ENCODE results near the gene CELF4.

DNA sequence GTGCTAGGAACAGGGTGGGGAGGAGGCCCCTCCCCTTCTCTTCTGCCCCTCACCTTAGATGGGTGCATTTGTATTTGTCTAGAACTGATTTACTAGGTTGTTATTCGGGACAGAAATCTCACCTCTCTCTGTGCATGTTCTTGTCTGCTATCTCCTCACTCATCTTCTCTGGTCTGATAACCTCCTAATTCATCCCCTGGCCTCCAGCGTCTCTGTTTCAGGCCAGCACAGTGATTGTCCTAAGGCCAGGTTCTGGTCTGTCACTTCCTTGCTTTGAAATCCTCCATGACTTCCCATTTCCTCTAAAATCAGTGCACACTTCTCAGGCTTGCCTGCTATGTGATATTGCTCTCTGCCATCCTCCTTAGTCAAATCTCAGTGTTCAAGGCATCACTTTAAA, 58.4 kb downstream of the CELF4 start:
- TF ChIP-seq, protein P1, sequence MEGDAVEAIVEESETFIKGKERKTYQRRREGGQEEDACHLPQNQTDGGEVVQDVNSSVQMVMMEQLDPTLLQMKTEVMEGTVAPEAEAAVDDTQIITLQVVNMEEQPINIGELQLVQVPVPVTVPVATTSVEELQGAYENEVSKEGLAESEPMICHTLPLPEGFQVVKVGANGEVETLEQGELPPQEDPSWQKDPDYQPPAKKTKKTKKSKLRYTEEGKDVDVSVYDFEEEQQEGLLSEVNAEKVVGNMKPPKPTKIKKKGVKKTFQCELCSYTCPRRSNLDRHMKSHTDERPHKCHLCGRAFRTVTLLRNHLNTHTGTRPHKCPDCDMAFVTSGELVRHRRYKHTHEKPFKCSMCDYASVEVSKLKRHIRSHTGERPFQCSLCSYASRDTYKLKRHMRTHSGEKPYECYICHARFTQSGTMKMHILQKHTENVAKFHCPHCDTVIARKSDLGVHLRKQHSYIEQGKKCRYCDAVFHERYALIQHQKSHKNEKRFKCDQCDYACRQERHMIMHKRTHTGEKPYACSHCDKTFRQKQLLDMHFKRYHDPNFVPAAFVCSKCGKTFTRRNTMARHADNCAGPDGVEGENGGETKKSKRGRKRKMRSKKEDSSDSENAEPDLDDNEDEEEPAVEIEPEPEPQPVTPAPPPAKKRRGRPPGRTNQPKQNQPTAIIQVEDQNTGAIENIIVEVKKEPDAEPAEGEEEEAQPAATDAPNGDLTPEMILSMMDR (IDR thresholded peaks at IDR 0.05), result no peak
- TF ChIP-seq POLR2AphosphoS5 (IDR thresholded peaks at IDR 0.05; ENCODE audit: low read depth, low read length), result no peak
- TF ChIP-seq, protein P2, sequence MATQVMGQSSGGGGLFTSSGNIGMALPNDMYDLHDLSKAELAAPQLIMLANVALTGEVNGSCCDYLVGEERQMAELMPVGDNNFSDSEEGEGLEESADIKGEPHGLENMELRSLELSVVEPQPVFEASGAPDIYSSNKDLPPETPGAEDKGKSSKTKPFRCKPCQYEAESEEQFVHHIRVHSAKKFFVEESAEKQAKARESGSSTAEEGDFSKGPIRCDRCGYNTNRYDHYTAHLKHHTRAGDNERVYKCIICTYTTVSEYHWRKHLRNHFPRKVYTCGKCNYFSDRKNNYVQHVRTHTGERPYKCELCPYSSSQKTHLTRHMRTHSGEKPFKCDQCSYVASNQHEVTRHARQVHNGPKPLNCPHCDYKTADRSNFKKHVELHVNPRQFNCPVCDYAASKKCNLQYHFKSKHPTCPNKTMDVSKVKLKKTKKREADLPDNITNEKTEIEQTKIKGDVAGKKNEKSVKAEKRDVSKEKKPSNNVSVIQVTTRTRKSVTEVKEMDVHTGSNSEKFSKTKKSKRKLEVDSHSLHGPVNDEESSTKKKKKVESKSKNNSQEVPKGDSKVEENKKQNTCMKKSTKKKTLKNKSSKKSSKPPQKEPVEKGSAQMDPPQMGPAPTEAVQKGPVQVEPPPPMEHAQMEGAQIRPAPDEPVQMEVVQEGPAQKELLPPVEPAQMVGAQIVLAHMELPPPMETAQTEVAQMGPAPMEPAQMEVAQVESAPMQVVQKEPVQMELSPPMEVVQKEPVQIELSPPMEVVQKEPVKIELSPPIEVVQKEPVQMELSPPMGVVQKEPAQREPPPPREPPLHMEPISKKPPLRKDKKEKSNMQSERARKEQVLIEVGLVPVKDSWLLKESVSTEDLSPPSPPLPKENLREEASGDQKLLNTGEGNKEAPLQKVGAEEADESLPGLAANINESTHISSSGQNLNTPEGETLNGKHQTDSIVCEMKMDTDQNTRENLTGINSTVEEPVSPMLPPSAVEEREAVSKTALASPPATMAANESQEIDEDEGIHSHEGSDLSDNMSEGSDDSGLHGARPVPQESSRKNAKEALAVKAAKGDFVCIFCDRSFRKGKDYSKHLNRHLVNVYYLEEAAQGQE (IDR thresholded peaks at IDR 0.05; ENCODE audit: insufficient read depth in 1 of 2, low read depth in 2 of 2, low read length in 1 of 2), result no peak
- no peak for TF ChIP-seq TCF7L2 (IDR thresholded peaks at IDR 0.05; ENCODE audit: low read depth, low read length)
- TF ChIP-seq SIN3A (IDR thresholded peaks at IDR 0.05; ENCODE audit: borderline replicate concordance, insufficient read depth, low read depth, low read length), result no peak
